ENCODE results near the gene ABHD1. TPM values are rescaled to one million over a fixed set of nuclear protein-coding genes. Genes with fewer than 3 reads are reported as not detected.
"Not testable (repeated sequence)": the region's sequence is repeated elsewhere in the genome, so short reads cannot be mapped to it uniquely, and the experiment has no call there.

ABHD1 gene
- total RNA-seq, 1 experiment from 2014 or later, result 0.18 TPM

DNA sequence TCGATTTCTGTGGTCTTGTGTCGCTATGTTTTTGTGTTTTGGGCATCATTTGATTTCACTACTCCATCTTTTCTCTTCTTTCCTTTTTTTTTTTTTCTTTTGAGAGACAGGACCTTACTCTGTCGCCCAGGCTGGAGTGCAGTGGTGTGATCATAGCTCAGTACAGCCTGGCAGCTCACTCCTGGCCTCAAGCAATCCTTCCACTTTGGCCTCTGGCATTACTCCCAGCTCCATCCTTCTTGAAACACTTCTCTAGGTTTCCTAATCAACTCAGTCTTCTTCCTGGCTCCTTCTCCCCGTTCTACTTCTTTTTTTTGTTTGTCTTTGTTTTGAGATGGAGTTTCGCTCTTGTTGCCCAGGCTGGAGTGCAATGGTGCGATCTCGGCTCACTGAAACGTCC lies 51.7 kb downstream of the ABHD1 start:
- no peaks in the 10 kb centered on the region; the same call in 1 of the 2 replicates for H3K4me1 ChIP-seq
- no peak for DNase-seq
- intact Hi-C loops (cut with micrococcal nuclease; ENCODE audit: unreplicated experiment), result no loop called here
- POLR2A ChIA-PET, result interaction anchor here (0.6 to 1.0 kb wide), 2 partner anchors 36 to 40 kb away, joined by 3 to 4 read pairs; partner anchors contain the start of genes ATRAID and SLC5A6
- H3K27me3 ChIP-seq (replicated peaks; ENCODE audit: control insufficient read depth, insufficient read depth, low read length), result no peaks in the 10 kb centered on the region
- no peak overlapping the region for H3K27ac Mint-ChIP-seq (ENCODE audit: unreplicated experiment)
- no peaks in the 10 kb centered on the region for H3K27me3 Mint-ChIP-seq (ENCODE audit: insufficient read depth, unreplicated experiment)
- TF ChIP-seq, protein P1, sequence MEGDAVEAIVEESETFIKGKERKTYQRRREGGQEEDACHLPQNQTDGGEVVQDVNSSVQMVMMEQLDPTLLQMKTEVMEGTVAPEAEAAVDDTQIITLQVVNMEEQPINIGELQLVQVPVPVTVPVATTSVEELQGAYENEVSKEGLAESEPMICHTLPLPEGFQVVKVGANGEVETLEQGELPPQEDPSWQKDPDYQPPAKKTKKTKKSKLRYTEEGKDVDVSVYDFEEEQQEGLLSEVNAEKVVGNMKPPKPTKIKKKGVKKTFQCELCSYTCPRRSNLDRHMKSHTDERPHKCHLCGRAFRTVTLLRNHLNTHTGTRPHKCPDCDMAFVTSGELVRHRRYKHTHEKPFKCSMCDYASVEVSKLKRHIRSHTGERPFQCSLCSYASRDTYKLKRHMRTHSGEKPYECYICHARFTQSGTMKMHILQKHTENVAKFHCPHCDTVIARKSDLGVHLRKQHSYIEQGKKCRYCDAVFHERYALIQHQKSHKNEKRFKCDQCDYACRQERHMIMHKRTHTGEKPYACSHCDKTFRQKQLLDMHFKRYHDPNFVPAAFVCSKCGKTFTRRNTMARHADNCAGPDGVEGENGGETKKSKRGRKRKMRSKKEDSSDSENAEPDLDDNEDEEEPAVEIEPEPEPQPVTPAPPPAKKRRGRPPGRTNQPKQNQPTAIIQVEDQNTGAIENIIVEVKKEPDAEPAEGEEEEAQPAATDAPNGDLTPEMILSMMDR (IDR thresholded peaks at IDR 0.05; ENCODE audit: insufficient read depth in 1 of 2, low read depth in 1 of 2, low read length in 1 of 2, severe bottlenecking in 1 of 2, unreplicated experiment in 1 of 2), result no peak
- H3K9me3 Mint-ChIP-seq (ENCODE audit: unreplicated experiment), result no peaks in the 10 kb centered on the region
- no peaks in the 10 kb centered on the region for H3K9me3 ChIP-seq
- H3K36me3 ChIP-seq (ENCODE audit: control insufficient read depth, insufficient read depth, low read length), result no peaks in the 10 kb centered on the region
- CTCF ChIA-PET, result interaction anchor here (1.2 to 1.4 kb wide), 3 partner anchors 16 to 42 kb away, joined by 3 to 4 read pairs (median 3); no protein-coding TSS in a partner anchor
- no peak overlapping the region for H3K4me3 Mint-ChIP-seq (ENCODE audit: unreplicated experiment)
- no peaks in the 10 kb centered on the region for H3K36me3 Mint-ChIP-seq (ENCODE audit: insufficient read depth, unreplicated experiment)
- no peak overlapping the region for H3K4me3 ChIP-seq (ENCODE audit: low read depth, low read length)
- H3K4me1 Mint-ChIP-seq (ENCODE audit: low read depth, unreplicated experiment), result no peaks in the 10 kb centered on the region
- no TSS peak for BruUV-seq (replicated peaks)

DNA sequence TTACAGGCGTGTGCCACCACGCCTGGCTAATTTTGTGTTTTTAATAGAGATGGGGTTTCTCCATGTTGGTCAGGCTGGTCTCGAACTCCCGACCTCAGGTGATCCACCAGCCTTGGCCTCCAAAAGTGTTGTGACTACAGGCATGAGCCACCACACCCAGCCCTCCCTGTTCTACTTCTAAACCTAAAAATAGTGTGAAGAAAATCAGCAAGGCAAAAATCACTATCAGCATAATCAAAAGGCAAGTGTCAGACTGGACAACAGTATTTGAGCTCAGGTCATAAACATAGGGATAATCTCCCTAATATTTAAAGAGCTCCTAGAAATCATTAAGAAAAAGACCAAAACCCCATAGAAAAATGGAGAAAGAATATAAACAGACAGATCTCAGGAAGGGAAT lies 52.2 kb downstream of the ABHD1 start:
- H3K9me3 ChIP-seq; H3K27me3 ChIP-seq (replicated peaks; ENCODE audit: control insufficient read depth, insufficient read depth, low read length); BruUV-seq (replicated peaks); H3K9me3 Mint-ChIP-seq (ENCODE audit: unreplicated experiment); H3K36me3 ChIP-seq (ENCODE audit: control insufficient read depth, insufficient read depth, low read length); H3K4me3 Mint-ChIP-seq (ENCODE audit: unreplicated experiment); H3K27me3 Mint-ChIP-seq (ENCODE audit: insufficient read depth, unreplicated experiment); H3K4me1 ChIP-seq; H3K36me3 Mint-ChIP-seq (ENCODE audit: insufficient read depth, unreplicated experiment); H3K4me3 ChIP-seq (ENCODE audit: low read depth, low read length); H3K4me1 Mint-ChIP-seq (ENCODE audit: low read depth, unreplicated experiment); intact Hi-C loops (cut with micrococcal nuclease; ENCODE audit: unreplicated experiment); DNase-seq; H3K27ac Mint-ChIP-seq (ENCODE audit: unreplicated experiment): not testable (repeated sequence)
- ChIA-PET CTCF (interaction anchor here (1.4 kb wide), 1 partner anchor 24 kb away, joined by 3 read pairs; no protein-coding TSS in a partner anchor), POLR2A (interaction anchor here (1.0 kb wide), 1 partner anchor 36 kb away, joined by 3 read pairs; the partner anchor contains the start of genes ATRAID and SLC5A6)

DNA sequence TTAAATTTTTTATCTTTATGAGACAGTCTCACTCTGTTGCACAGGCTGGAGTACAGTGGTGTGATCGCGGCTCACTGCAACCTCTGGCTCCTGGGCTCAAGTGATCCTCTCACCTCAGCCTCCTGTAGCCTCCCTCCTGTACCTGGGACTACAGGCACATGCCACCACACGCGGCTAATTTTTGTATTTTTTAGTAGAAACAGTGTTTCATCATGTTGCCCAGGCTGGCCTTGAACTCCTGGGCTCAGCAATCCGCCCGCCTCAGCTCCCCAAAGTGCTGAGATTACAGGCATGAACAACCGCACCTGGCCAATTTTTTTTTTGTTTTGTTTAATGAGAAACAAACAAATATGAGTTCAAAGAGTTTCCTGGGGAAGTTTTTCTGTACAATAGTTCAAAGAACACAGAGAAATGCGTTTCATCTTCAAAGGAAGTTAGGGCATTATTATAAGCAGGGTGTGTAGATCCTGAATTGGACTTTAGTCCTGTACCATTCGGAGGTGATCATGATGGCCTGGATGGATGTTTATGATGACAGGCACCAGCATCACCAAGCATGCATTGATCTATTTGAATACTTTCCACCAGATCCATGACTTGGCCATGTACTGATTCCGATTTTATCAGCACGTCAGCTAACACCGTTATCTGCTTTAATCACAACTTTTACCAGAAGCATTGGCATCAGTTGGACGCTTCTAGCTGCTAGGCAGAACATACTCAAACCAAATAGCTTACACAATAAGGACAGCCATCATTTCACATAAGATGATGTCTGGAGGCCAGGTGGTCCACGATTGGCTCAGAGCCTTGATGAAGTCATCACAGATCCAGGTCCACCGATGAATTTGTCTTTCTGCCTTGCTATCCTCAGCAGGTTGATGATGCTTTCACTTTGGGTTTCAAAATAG lies 54.1 kb downstream of the ABHD1 start:
- peak in 1 of 2 experiments; percentile 29 for DNase-seq
- no TSS peak for BruUV-seq (replicated peaks)
- intact Hi-C loops (cut with micrococcal nuclease; ENCODE audit: unreplicated experiment), result no loop called here
- no peaks in the 10 kb centered on the region for H3K36me3 Mint-ChIP-seq (ENCODE audit: insufficient read depth, unreplicated experiment)
- no peaks in the 10 kb centered on the region for H3K9me3 ChIP-seq
- no peaks in the 10 kb centered on the region for H3K27me3 Mint-ChIP-seq (ENCODE audit: insufficient read depth, unreplicated experiment)
- peaks cover 8% of the 10 kb centered on the region for H3K4me1 Mint-ChIP-seq (ENCODE audit: low read depth, unreplicated experiment)
- no peaks in the 10 kb centered on the region for H3K9me3 Mint-ChIP-seq (ENCODE audit: unreplicated experiment)
- H3K36me3 ChIP-seq (ENCODE audit: control insufficient read depth, insufficient read depth, low read length), result no peaks in the 10 kb centered on the region
- H3K4me3 Mint-ChIP-seq (ENCODE audit: unreplicated experiment), result no peak overlapping the region
- no peaks in the 10 kb centered on the region for H3K27me3 ChIP-seq (replicated peaks; ENCODE audit: control insufficient read depth, insufficient read depth, low read length)
- H3K4me3 ChIP-seq (ENCODE audit: low read depth, low read length), result no peak overlapping the region
- H3K27ac Mint-ChIP-seq (ENCODE audit: unreplicated experiment), result no peak overlapping the region
- TF ChIP-seq, protein P1 (IDR thresholded peaks at IDR 0.05; ENCODE audit: insufficient read depth in 1 of 2, low read depth in 1 of 2, low read length in 1 of 2, severe bottlenecking in 1 of 2, unreplicated experiment in 1 of 2), result no peak
- CTCF ChIA-PET, result interaction anchor here (0.9 to 1.0 kb wide), 2 partner anchors 14 to 78 kb away, joined by 3 to 4 read pairs; no protein-coding TSS in a partner anchor
- POLR2A ChIA-PET, result no interaction called here
- H3K4me1 ChIP-seq, result peaks cover 5% of the 10 kb centered on the region

All from Caco-2 (cell line).